Fibroblast of skin of right biceps (primary cell): ENCODE data around the gene ZFAND3.

Source experiments
- DNase-seq: peaks from one replicate; pipeline ENCODE4 v3.0.0-alpha.2; 2013

Gene ZFAND3

GRCh38 chr6:38141716-38142115 lies 322.2 kb downstream of the ZFAND3 start:
- no peak for DNase-seq

GRCh38 chr6:38142178-38142902 lies 322.8 kb downstream of the ZFAND3 start:
- DNase-seq = no peak

GRCh38 chr6:38143191-38144150 lies 323.9 kb downstream of the ZFAND3 start:
- DNase-seq = no peak

- DNase-seq = no peak
Observed at GRCh38 chr6:38144365-38144945, 324.9 kb downstream of the ZFAND3 start.

- no peak for DNase-seq
Observed at GRCh38 chr6:38146021-38146733, 326.6 kb downstream of the ZFAND3 start.

- no peak for DNase-seq
Observed at GRCh38 chr6:38146734-38147027, 327.2 kb downstream of the ZFAND3 start.

- no peak for DNase-seq
Observed at GRCh38 chr6:38148606-38149005, 329.1 kb downstream of the ZFAND3 start.

- peak; percentile 68 for DNase-seq
Observed at GRCh38 chr6:38149531-38149930, 330.0 kb downstream of the ZFAND3 start.

- DNase-seq = no peak
Observed at GRCh38 chr6:38150021-38150420, 330.5 kb downstream of the ZFAND3 start.

GRCh38 chr6:38150681-38151296 lies 331.3 kb downstream of the ZFAND3 start:
- DNase-seq = no peak

- no peak for DNase-seq
Observed at GRCh38 chr6:38151580-38152500, 332.3 kb downstream of the ZFAND3 start.

- DNase-seq = no peak
Observed at GRCh38 chr6:38152620-38153019, 333.1 kb downstream of the ZFAND3 start.

- no peak for DNase-seq
Observed at GRCh38 chr6:38153076-38153797, 333.7 kb downstream of the ZFAND3 start.

- DNase-seq = no peak
Observed at GRCh38 chr6:38153798-38154345, 334.3 kb downstream of the ZFAND3 start.

GRCh38 chr6:38154731-38155130 lies 335.2 kb downstream of the ZFAND3 start:
- DNase-seq = no peak

GRCh38 chr6:38155144-38155543 lies 335.6 kb downstream of the ZFAND3 start:
- DNase-seq = no peak

- no peak for DNase-seq
Observed at GRCh38 chr6:38155621-38156204, 336.2 kb downstream of the ZFAND3 start.

- DNase-seq = no peak
Observed at GRCh38 chr6:38156818-38157565, 337.5 kb downstream of the ZFAND3 start.

GRCh38 chr6:38157905-38158304 lies 338.4 kb downstream of the ZFAND3 start:
- DNase-seq = no peak
